Adipocyte (in vitro differentiated cells): ENCODE results near the gene KDM5C.

Source experiments
- DNase-seq: peaks from one replicate; pipeline ENCODE4 v3.0.0-alpha.2; 2015; ENCODE audit warnings: low read depth
- H3K27me3 ChIP-seq: replicated peaks from 2 replicates; pipeline ENCODE4 v1.7.0; 2013; ENCODE audit warnings: mild to moderate bottlenecking, low read length, moderate library complexity; ENCODE audit not compliant: control insufficient read depth, insufficient read depth
- H3K36me3 ChIP-seq: 2 replicates; pipeline ENCODE4 v1.7.0; 2013; ENCODE audit warnings: low read length, mild to moderate bottlenecking, moderate library complexity; ENCODE audit not compliant: control insufficient read depth, insufficient read depth, severe bottlenecking
- H3K4me1 ChIP-seq: 2 replicates; pipeline ENCODE4 v1.7.0; 2013; ENCODE audit warnings: mild to moderate bottlenecking, low read length, moderate library complexity; ENCODE audit not compliant: control insufficient read depth, insufficient read depth
- H3K4me3 ChIP-seq: 2 replicates; pipeline ENCODE4 v1.7.0; 2013; ENCODE audit warnings: mild to moderate bottlenecking, low read length, moderate library complexity
- H3K9ac ChIP-seq: 2 replicates; pipeline ENCODE4 v1.7.0; 2013; ENCODE audit warnings: mild to moderate bottlenecking, low read length, moderate library complexity
- H3K9me3 ChIP-seq: 2 replicates; pipeline ENCODE4 v1.7.0; 2013; ENCODE audit warnings: mild to moderate bottlenecking, low read length, moderate library complexity; ENCODE audit not compliant: control insufficient read depth

The KDM5C gene

DNA sequence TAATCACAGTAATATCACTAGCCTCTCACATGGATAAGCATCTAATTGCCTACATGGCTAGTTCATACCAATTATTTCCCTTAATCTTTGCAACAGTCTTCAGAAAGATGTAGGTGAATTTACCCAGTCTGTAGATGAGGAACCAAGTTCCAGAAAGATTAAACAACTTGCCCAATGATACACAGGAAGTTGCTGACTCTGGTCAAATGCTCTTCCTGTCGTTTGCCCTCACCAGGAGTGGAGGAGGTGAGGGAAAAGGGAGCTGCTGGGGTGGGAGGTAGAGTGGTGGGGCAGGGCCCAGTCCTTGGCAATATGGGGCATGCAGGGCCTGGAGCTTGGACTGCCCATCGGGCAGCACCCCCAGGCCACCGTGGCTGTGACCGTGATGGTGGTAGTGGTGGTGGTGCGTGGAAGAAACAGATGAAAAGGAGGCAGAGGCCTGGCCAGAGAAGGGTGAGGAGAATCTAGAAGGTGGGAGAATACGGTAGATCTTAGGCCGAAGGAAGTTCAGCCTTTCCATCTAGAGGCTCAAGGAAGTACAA is 2.3 kb upstream of the KDM5C start:
- Histone ChIP-seq H3K9me3 (no peaks in the 10 kb centered on the region), H3K36me3 (no peaks in the 10 kb centered on the region)
- DNase-seq, result no peak

DNA sequence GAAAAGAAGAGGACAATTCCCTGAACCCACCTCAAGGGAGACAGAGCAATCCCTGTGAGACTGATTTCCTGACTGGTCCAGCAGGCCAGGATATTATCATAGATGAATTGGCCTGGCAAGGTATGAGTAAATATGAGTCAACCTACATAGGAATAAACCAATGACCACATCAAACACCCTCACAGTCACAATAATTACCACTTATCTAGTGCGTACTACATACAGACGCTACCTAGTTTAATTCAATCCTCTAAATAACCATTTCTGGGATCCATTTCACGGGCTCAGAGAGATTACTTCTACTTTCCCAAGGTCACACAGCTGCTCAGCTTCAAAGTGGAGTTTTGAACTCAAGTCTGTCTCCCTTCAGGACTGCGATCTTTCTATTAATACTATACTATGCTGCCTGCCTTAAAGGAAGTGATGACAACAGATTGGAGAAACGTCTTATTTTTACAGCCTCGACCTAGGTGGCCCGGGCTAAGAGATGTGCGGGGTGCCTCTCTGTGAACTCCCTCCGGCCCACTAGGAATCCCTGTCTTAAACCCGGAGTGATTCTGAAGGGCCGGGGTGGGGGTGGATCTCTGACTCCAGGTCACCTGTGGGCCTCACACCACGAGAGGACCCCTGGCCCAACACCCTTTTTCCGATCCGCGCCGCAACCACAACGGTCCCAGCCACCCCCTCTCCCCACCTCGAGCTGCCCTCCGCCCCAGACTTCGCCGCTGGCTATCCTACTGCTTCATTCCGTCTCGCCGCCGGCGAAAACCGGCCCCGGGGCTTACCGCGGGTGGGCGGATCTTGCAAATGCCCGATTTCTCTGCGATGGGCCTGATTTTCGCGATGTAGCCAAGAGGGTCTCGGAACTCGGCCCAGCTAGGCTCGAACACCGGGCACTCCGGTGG is 800 bp downstream of the KDM5C start:
- Histone ChIP-seq H3K9me3 (no peaks in the 10 kb centered on the region), H3K9ac (peak overlapping the region; percentile 100), H3K4me1 (peaks cover 27% of the 10 kb centered on the region), H3K36me3 (peaks cover 21% of the 10 kb centered on the region), H3K27me3 (no peaks in the 10 kb centered on the region), H3K4me3 (peak overlapping the region; percentile 92)
- DNase-seq, result peak; percentile 58

More for the DNA sequence above, 2.3 kb upstream of the KDM5C start:
- Histone ChIP-seq H3K9ac (no peak overlapping the region), H3K4me3 (no peak overlapping the region), H3K4me1 (peaks cover 16% of the 10 kb centered on the region), H3K27me3 (peaks cover 9% of the 10 kb centered on the region)

DNA sequence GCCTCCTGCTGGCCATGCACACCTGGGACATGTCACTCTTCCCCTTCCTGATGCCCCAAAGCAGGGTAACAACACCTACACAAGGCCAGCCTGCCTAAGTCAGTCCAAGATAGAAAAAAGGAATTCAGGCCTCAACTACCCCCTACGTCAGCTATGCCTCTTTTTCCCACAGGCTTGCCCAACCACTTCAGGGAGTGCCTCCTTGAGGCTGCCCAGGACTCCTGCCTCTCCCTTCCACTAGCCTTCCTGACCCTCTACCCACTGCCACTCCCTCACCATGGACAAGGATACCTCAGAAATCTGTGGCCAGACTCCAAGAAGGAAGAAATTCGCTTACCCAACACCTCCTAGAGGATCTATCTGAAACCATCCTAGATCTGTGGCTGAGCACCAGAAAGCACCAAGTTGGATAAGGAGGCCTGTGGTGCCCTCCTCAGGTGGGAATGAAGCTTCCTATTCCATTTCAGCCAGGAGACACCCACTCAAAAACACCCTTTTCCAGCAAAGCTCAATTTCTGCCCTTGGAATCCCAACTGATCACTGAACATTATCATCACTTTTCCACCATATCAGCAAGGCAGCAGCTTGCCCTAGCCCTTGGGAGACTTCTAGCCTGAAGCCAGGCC is 1.8 kb downstream of the KDM5C start:
- Histone ChIP-seq H3K36me3 (peaks cover 31% of the 10 kb centered on the region), H3K9me3 (no peaks in the 10 kb centered on the region), H3K27me3 (no peaks in the 10 kb centered on the region), H3K4me1 (peaks cover 27% of the 10 kb centered on the region), H3K9ac (peak overlapping the region; percentile 100), H3K4me3 (peak overlapping the region; percentile 92)
- DNase-seq, result peak; percentile 34

DNA sequence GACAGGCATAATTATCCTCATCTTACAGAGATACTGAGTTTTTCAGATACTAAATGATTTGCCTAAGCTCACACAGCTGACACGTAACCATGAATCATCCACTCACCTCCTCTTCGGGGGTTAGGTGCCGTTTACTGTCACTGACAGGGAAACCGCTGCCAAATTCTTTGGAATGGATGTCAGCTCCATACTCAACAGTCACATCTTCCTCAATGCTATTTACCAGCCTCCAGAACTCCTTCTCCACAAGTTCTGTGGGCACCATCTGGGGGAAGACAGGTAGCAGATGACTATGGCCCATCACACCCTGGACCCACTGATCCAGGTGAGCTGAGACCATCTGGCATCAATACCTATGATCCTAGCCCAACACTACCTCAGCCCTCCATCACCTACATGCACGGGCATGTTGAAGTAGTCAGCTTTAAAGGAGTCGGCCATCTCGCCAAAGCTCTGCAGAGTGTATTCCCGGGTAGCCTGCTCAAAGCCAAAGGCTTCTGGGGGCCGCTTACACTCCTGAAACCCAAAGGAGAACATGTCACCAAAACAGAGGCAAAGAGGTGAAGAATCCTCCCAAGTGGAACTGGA is 13.5 kb downstream of the KDM5C start:
- H3K4me3 ChIP-seq, result no peak overlapping the region
- no peaks in the 10 kb centered on the region for H3K9me3 ChIP-seq
- DNase-seq, result no peak
- H3K4me1 ChIP-seq, result no peaks in the 10 kb centered on the region
- H3K36me3 ChIP-seq, result peaks cover 89% of the 10 kb centered on the region
- no peaks in the 10 kb centered on the region for H3K27me3 ChIP-seq
- H3K9ac ChIP-seq, result no peak overlapping the region

DNA sequence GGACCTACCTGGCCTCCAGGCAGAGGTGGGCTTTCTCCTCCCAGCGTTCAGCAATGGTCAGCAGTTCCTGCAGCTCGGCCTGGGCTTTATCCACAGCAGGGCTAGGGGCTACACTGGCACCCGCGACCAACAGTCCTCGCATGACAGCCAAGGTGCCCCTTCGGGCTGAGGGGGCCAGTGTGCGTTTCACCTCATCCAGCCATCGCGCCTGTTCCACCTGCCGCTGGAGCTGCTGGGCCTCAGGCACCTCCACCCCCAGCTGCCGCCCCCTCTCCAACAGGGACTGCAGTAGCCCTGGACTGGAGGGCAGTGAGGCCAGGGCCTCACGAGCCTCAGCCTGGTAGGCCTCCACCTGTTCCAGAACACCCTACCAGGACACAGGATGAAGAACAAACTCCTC is 28.3 kb downstream of the KDM5C start:
- H3K4me1 ChIP-seq, result no peaks in the 10 kb centered on the region
- DNase-seq, result no peak
- H3K9ac ChIP-seq, result no peak overlapping the region
- peaks cover 95% of the 10 kb centered on the region for H3K36me3 ChIP-seq
- H3K4me3 ChIP-seq, result no peak overlapping the region
- no peaks in the 10 kb centered on the region for H3K9me3 ChIP-seq
- no peaks in the 10 kb centered on the region for H3K27me3 ChIP-seq

DNA sequence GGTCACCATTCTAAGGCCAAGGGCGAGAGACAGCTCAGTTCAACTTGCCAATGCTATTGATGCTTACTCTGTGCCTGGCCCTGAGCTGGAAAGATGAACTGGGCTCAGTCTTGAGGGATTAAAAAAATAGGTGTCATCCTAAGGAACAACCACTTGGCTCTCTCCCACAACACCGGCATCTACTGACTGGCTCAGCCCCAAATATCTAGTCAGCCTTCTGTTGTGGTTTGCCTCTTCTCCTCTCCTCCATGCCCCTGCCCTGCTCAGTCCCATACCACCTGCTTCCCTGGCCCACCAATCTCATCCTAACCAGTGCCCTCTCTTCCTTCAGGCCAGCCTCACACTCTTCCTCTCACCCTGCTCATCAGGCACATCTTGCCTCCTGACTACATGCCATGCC is 29.6 kb downstream of the KDM5C start:
- Histone ChIP-seq H3K9me3 (no peaks in the 10 kb centered on the region), H3K4me3 (no peak overlapping the region), H3K9ac (no peak overlapping the region), H3K4me1 (no peaks in the 10 kb centered on the region), H3K27me3 (no peaks in the 10 kb centered on the region), H3K36me3 (peaks cover 90% of the 10 kb centered on the region)
- no peak for DNase-seq

DNA sequence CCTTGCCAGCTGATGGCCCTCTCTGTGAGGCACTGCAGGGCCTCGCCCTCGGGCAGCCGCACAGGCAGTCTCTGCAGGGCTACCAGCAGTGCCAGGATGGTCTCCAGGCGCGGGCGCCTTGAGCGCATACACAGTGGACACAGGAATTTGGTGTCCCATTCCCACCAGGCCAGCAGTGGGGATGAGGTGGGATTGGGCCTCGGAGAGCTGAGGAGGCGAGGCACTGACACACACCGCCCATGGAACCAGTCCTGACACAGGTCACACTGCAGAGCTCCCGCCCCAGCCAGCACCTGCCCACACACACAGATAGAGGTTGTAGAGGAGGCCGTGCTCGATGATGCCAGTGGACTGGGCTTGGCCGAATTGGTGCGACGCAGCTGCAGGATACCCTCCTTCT is 30.7 kb downstream of the KDM5C start:
- no peak overlapping the region for H3K9ac ChIP-seq
- no peaks in the 10 kb centered on the region for H3K4me1 ChIP-seq
- no peaks in the 10 kb centered on the region for H3K9me3 ChIP-seq
- no peaks in the 10 kb centered on the region for H3K27me3 ChIP-seq
- no peak for DNase-seq
- peaks cover 79% of the 10 kb centered on the region for H3K36me3 ChIP-seq
- no peak overlapping the region for H3K4me3 ChIP-seq

DNA sequence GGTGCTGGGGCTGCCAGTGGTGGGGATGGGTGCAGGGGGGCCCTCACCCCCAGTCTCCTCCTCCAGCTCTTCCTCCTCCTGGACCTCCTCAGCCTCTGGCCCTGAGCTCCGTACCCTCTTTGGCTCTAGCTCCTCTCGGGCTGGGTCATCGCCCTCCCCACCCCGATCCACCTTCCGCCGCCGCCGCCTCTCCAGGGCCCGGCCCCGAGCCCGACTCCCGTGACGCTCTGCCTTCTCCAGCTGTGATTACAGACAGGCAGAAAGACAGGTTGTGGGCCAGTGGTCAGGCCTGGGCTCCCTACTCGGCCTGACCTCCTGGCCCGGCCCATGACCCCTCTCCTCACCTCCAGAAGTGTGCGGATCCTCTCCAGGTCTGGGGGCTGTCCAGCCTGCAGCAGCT is 31.9 kb downstream of the KDM5C start:
- no peak for DNase-seq
- peaks cover 67% of the 10 kb centered on the region for H3K36me3 ChIP-seq
- H3K27me3 ChIP-seq, result no peaks in the 10 kb centered on the region
- no peaks in the 10 kb centered on the region for H3K4me1 ChIP-seq
- H3K9ac ChIP-seq, result no peak overlapping the region
- no peak overlapping the region for H3K4me3 ChIP-seq
- no peaks in the 10 kb centered on the region for H3K9me3 ChIP-seq

DNA sequence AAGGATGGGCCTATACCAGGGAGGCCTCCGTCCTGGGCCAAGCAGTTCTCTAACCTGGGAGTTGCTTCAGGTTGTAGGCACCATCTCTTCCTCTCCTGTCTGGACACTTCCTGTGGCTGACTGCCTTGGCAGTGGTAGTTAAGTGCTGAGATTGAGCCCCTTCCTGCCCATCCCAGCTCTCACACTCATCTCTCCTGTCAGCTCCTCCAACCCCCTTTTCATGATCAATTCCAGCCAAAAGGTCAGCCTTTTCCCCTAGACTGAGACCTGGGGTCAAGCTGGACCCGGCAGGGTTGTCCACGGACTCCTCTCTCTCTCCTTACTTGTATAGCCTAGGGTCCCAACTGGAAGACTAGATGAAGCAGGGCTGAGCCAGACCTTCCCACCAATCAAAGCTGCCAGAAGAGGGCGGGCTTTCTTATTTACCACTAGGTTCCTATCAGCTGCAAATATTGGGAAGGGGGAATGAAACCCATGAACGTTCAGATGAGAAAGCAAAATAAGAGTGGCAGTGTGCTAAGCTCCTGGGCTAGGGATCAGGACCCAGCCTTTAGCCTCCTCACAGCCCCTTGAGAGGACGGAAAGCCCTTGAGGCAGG is 34.5 kb downstream of the KDM5C start:
- H3K36me3 ChIP-seq, result peaks cover 41% of the 10 kb centered on the region
- H3K27me3 ChIP-seq, result no peaks in the 10 kb centered on the region
- no peak overlapping the region for H3K4me3 ChIP-seq
- H3K9ac ChIP-seq, result no peak overlapping the region
- no peaks in the 10 kb centered on the region for H3K9me3 ChIP-seq
- no peak for DNase-seq
- H3K4me1 ChIP-seq, result no peaks in the 10 kb centered on the region

DNA sequence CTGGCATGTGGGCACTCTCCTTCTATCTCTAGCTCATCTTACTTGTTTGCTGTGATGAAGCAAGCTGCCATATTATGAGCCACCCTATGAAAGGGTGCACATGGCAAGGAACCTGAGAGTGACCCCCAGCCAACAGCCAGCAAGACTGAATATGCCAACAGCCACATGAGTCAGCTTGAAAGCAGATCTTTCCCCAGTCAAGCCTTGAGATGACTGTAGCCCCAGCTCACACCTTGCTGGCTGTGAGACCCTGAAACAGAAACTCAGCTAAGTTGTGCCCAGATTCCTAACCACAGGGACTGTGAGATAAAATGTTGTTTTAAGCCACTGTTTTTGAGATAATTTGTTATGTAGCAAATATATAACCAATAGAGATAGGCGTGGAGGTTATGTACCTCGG is 36.2 kb downstream of the KDM5C start:
- Histone ChIP-seq H3K4me1 (no peaks in the 10 kb centered on the region), H3K4me3 (no peak overlapping the region), H3K9ac (no peak overlapping the region), H3K9me3 (no peaks in the 10 kb centered on the region), H3K36me3 (peaks cover 24% of the 10 kb centered on the region), H3K27me3 (no peaks in the 10 kb centered on the region)
- DNase-seq, result no peak

DNA sequence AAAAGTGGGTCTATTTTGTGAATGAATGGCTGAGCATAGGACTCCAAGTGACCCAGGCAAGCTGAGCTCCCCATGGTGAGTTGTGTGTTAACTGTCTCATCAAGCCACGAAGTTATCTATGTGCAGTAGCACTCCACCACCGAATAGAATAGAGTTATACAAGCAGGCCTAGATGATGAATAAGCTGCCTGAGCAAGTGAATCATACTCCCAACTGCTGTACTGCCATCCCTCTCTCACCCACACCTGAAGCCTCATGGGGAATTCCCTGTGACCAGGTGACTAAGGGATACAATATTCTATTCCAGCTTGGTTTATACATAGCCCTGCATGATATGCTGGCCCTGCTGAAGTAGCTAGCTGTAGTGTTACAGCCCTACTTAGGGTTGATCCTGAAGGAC is 38.7 kb downstream of the KDM5C start:
- no peak for DNase-seq
- Histone ChIP-seq H3K9me3 (no peaks in the 10 kb centered on the region), H3K27me3 (no peaks in the 10 kb centered on the region), H3K4me3 (no peak overlapping the region), H3K4me1 (no peaks in the 10 kb centered on the region), H3K9ac (no peak overlapping the region), H3K36me3 (peaks cover 4% of the 10 kb centered on the region)
